HG02610 (cell line): ENCODE results near the gene GMDS.

ENCODE experiments used
- ATAC-seq: cut with Tn5 transposase; IDR thresholded peaks from one replicate; pipeline ENCODE4 v1.9.1; 2021; ENCODE audit warnings: mild to moderate bottlenecking, moderate library complexity; ENCODE audit not compliant: unreplicated experiment

Gene GMDS

GRCh38 chr6:2141644-2142290 lies 103.6 kb downstream of the GMDS start:
- no peak for ATAC-seq

GRCh38 chr6:2140438-2141128 lies 104.8 kb downstream of the GMDS start:
- ATAC-seq, result no peak

- ATAC-seq, result no peak
These were observed 110.0 kb downstream of the GMDS start for GRCh38 chr6:2135401-2135800.

GRCh38 chr6:2134554-2134953 lies 110.9 kb downstream of the GMDS start:
- ATAC-seq, result no peak

GRCh38 chr6:2133716-2134310 lies 111.6 kb downstream of the GMDS start:
- ATAC-seq, result no peak

- no peak for ATAC-seq
These were observed 112.5 kb downstream of the GMDS start for GRCh38 chr6:2132916-2133315.

GRCh38 chr6:2132416-2132815 lies 113.0 kb downstream of the GMDS start:
- no peak for ATAC-seq

GRCh38 chr6:2129182-2129621 lies 116.2 kb downstream of the GMDS start:
- ATAC-seq, result peak; percentile 77

- peak; percentile 50 for ATAC-seq
These were observed 117.9 kb downstream of the GMDS start for GRCh38 chr6:2127484-2127911.

- no peak for ATAC-seq
These were observed 119.1 kb downstream of the GMDS start for GRCh38 chr6:2126351-2126750.

GRCh38 chr6:2125158-2125557 lies 120.2 kb downstream of the GMDS start:
- ATAC-seq, result no peak

- no peak for ATAC-seq
These were observed 121.1 kb downstream of the GMDS start for GRCh38 chr6:2124260-2124709.

GRCh38 chr6:2120912-2121311 lies 124.5 kb downstream of the GMDS start:
- no peak for ATAC-seq

- ATAC-seq, result no peak
These were observed 126.1 kb downstream of the GMDS start for GRCh38 chr6:2119275-2119674.

GRCh38 chr6:2118136-2118535 lies 127.3 kb downstream of the GMDS start:
- ATAC-seq, result no peak

- no peak for ATAC-seq
These were observed 128.0 kb downstream of the GMDS start for GRCh38 chr6:2117447-2117846.

- ATAC-seq, result no peak
These were observed 128.9 kb downstream of the GMDS start for GRCh38 chr6:2116496-2116895.

- no peak for ATAC-seq
These were observed 131.3 kb downstream of the GMDS start for GRCh38 chr6:2114100-2114499.

- peak; percentile 71 for ATAC-seq
These were observed 134.2 kb downstream of the GMDS start for GRCh38 chr6:2111162-2111677.

GRCh38 chr6:2110504-2110903 lies 134.9 kb downstream of the GMDS start:
- peak; percentile 53 for ATAC-seq

GRCh38 chr6:2109796-2110195 lies 135.6 kb downstream of the GMDS start:
- no peak for ATAC-seq
